ENCODE measurements around the gene SCNN1A.
"Not testable (repeated sequence)": the region's sequence is repeated elsewhere in the genome, so short reads cannot be mapped to it uniquely, and the experiment has no call there.

SCNN1A gene

GRCh38 chr12:6343518-6343917 lies 31.8 kb downstream of the SCNN1A start:
- DNase-seq (ENCODE audit: low read depth): no peak
- no peak for TF ChIP-seq CTCF (IDR thresholded peaks at IDR 0.05; ENCODE audit: low read depth, low read length, missing control alignments)
- in situ Hi-C loops (cut with HindIII; ENCODE audit: low sequenced_read_pairs): no loop called here
- H3K4me3 ChIP-seq (ENCODE audit: low read depth, low read length): no peak overlapping the region

DNA sequence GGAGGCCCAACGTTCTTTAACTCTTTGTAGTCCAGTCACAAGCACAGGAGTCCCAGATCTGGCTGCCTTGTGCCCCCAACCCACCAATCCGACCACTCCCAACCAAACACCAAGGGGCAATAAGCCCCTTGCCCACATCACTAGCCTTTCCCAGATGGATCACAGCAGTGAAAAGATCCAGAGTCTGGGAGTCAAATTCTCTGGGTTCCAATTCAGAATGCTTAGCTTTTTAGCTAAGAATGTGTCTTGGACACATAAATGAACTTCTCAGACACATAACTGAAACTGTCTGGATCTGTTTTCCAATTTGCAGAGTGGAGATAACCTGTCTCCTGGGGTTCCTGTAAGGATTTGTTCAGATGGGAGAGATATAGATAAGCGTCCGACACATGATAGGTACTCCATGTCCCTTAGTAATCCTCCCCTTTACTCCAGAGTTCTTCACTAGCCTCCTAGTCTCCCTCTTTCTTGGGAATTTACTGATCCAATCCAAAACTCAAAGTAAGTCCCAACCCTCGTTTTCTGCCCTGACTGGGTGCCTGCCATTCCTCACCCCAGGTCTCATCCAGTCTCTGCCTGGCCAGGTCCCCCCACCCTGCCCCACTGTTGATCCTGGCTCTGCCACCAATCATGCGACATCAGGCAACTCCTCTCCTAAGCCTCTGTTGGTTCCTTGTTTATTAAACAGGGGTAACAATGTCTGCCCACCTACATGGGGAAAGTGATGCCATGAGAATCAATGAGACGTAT lies 33.0 kb downstream of the SCNN1A start:
- peak overlapping the region; percentile 99 for H3K4me3 ChIP-seq (ENCODE audit: low read depth, low read length)
- in situ Hi-C loops (cut with HindIII; ENCODE audit: low sequenced_read_pairs): no loop called here
- no peak for TF ChIP-seq CTCF (IDR thresholded peaks at IDR 0.05; ENCODE audit: low read depth, low read length, missing control alignments)
- no peak for DNase-seq (ENCODE audit: low read depth)

DNA sequence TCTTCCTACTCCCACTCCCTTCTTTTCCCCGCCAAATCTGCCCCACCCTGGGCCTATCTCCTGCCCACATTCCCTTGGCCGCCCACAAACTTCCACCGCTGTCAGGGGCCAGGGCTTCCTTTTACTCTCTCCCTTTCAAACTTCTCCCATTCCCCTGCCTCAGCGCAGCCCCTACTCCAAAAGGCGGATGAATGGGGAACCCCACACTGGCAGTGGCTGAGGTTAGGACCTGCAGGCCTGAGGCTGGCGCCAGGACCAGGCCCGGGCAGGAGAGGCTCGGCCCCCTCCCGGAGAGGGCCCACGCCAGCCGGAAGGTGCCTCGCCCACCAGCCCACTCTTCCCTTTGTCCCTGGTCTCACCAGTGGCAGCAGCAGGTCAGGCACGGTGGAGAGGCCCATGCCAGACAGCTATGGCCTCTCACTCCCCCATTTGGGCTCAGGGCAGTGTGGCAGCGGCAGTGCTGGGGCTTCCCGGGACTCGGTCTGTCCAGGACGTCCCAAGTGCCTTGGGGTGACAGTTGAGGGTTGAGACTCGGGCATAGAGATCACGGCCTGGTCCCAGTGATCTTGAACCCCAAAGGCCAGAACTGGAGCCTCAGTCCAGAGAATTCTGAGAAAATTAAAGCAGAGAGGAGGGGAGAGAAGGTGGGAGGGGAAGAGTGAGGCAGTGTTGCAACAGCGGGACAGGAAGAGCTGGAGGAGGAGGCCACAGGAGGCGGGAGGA lies 33.8 kb downstream of the SCNN1A start, which contains the start of gene TNFRSF1A:
Gene TNFRSF1A (minus strand): TSS at position 660 of the 723 bp plus-strand sequence. CDS start 262 bp downstream, at position 398.
- TF ChIP-seq CTCF (IDR thresholded peaks at IDR 0.05; ENCODE audit: low read depth, low read length, missing control alignments): no peak
- DNase-seq (ENCODE audit: low read depth): peak; percentile 45
- in situ Hi-C loops (cut with HindIII; ENCODE audit: low sequenced_read_pairs): no loop called here
- peak within 1 kb of the TSS; percentile 99 for H3K4me3 ChIP-seq (ENCODE audit: low read depth, low read length)

- TF ChIP-seq CTCF (IDR thresholded peaks at IDR 0.05; ENCODE audit: low read depth, low read length, missing control alignments): no peak
- H3K4me3 ChIP-seq (ENCODE audit: low read depth, low read length): peak overlapping the region; percentile 99
- in situ Hi-C loops (cut with HindIII; ENCODE audit: low sequenced_read_pairs): no loop called here
These were observed 34.5 kb downstream of the SCNN1A start for GRCh38 chr12:6340745-6341416.

DNA sequence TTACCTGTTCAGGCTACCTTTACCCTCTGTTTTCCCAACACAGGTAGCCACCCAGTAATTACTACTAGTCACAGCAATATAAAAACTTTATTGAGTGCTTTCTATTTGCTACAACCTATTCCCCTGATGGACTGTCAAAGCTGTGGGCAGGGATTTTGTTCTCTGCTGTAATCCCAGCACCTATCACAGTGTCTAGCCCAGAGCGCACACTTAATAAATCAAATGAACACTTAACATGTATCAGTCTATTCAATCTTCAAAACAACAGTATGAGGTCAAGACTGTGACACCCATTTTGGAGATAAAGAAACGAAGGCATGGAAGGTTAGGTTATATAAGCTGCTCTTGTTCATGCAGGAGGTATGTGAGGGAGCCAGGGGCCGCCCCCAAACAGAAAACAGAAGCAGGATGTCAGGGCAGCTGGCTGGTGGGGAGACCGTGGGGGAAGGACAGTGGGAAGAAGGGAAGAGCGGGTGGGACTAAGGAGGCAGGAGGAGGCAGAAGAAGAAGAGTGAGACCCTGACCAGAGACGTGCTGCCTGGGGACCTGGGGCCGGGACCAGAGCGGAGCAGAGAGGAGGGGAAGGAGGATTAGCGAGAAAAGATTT lies 35.2 kb downstream of the SCNN1A start:
- no peak for TF ChIP-seq CTCF (IDR thresholded peaks at IDR 0.05; ENCODE audit: low read depth, low read length, missing control alignments)
- no peak for DNase-seq (ENCODE audit: low read depth)
- in situ Hi-C loops (cut with HindIII; ENCODE audit: low sequenced_read_pairs): no loop called here
- peak overlapping the region; percentile 99 for H3K4me3 ChIP-seq (ENCODE audit: low read depth, low read length)

More at GRCh38 chr12:6340745-6341416, 34.5 kb downstream of the SCNN1A start:
- no peak for DNase-seq (ENCODE audit: low read depth)

- TF ChIP-seq CTCF (IDR thresholded peaks at IDR 0.05; ENCODE audit: low read depth, low read length, missing control alignments): no peak
- in situ Hi-C loops (cut with HindIII; ENCODE audit: low sequenced_read_pairs): no loop called here
- H3K4me3 ChIP-seq (ENCODE audit: low read depth, low read length): peak overlapping the region; percentile 99
- no peak for DNase-seq (ENCODE audit: low read depth)
These were observed 36.4 kb downstream of the SCNN1A start for GRCh38 chr12:6338955-6339354.

DNA sequence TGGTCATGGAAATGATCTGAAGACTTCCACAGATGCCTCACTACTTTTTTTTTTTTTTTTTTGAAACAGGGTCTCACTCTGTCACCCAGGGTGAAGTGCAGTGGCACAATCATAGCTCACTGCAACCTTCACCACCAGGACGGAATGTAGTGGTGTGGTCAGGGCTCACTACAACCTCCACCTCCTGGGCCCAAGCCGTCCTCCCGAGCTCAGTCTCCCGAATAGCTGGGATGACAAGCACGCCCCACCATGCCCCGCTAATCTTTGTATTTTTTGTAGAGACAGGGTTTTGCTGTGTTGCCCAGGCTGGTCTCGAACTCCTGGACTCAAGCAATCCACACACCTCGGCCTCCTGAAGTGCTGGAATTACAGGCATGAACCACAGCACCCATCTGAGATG lies 36.8 kb downstream of the SCNN1A start:
- DNase-seq (ENCODE audit: low read depth); in situ Hi-C loops (cut with HindIII; ENCODE audit: low sequenced_read_pairs): not testable (repeated sequence)
- H3K4me3 ChIP-seq (ENCODE audit: low read depth, low read length): peak overlapping the region; percentile 99

Data from astrocyte of the cerebellum (primary cell).